NCI-H526 treated with DMSO at 0.1 percent for 48 hours (cell line): ENCODE results near the gene TTLL12.
A peak's percentile ranks its signal among the peaks of the same experiment; 100 is the strongest.
"Not testable (repeated sequence)": the region's sequence is repeated elsewhere in the genome, so short reads cannot be mapped to it uniquely, and the experiment has no call there.

Source experiments
- DNase-seq: peaks from one replicate; lab custom pipeline; 2025; lab: John Stamatoyannopoulos, UW

Gene TTLL12

DNA sequence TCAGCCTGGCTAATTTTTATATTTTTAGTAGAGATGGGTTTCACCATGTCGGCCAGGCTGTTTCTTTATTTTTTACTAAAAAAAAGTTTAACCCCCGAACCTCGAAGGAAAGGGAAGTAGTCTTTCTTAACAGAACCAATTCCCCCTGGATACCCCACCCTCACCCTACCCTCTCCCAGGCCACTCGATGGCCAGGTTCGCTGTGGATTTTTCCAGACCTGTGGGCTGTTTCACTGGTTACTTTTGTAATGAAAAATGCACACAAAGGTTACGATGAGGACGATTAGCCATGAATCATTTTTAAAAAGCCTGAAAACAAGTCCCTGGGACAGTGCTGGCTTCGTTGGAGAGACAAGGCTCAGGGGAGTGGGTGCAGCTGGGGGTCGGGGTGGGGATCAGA, 33.0 kb downstream of the TTLL12 start:
- no peak for DNase-seq

DNA sequence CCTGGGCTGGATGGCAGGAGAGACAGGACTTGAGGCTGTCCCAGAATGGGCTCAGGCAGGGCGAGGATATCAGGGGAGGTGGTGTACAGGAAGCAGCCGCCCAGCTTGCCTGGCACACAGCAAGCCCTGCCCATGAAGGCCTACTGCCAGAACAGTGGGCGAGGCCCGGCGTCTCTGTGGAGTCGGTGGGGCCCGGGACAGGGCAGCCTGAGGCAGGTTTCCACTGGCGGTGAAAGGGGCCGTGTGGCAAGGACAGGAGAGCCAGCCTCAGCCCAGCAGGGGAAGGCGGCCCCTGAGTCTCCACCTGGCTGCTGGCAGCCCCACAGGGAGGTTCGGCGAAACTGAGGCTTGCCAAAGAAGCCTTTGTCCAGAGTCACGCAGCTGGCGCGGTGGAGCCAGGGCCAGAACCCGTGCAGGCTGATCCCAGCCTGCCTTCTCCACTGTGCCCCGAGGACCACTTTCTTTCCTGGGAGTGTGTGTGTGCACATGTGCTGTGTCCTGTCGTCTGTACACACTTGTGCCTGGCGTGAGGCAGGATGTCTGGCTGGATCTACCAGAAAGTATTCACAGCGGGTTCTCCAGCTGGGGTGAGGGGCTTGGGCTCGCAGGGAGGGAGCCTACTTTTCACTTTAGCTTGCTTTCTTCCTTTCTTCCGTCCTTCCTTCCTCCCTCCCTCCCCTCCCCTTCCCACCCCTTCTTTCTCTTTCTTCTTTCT, 34.4 kb downstream of the TTLL12 start:
- peak; percentile 9 for DNase-seq

DNA sequence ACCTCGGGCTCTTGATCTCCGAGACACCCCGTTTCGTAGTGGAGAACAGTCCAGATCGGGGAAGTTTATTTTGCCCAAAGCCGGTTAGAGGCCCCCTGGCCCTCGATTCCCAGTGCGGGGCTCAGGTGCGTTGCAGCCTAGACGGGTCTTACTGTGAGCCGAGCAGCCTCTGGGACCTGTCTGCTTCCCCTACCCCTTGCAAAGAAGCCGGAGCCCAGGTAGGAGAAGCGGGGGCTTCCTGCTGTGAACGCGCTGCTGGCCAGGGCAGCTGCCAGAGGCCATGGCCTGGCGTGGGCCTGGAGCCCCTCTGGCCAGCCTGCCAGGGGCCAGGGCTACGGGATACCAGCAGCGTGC, 35.0 kb downstream of the TTLL12 start:
- no peak for DNase-seq

DNA sequence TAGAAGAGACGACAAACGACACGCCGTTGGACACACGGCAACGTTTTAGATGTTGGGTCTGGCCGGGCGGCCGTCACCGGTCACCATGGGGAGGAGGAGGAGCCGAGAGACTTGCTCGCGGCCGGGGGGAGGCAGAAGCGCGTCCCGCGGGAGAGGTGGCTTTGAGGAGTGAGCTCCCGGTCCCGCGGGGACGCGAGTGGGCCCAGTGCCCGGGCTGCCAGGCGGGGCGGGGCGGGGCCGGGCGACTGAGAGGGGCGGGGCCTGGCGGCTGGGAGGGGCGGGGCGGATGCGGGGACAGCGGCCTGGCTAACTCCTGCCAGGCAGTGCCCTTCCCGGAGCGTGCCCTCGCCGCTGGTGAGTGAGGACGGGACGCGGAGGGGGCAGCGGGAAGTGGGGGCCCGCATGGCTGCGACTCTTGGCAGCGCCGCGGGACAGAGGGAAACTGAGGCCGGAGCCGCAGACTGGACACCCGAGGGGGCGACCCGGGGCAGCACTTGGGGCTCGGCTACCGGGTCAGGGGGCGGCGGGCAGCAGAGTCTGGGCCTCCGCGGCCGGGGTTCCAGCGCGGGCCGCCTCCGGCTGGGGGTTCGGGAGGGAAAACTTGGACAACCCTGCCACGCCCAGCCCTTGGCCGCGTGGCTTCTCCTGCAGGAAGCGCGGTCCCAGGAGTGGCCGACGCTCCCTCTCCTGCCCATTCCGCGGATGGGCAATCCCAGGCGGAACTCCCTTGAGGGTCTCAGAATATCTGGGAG, 35.5 kb downstream of the TTLL12 start, which contains the start of gene TSPO:
Gene TSPO (plus strand): TSS at position 309 of the 752 bp plus-strand sequence. CDS start 7,680 bp downstream, outside the sequence.
- no peak for DNase-seq

DNA sequence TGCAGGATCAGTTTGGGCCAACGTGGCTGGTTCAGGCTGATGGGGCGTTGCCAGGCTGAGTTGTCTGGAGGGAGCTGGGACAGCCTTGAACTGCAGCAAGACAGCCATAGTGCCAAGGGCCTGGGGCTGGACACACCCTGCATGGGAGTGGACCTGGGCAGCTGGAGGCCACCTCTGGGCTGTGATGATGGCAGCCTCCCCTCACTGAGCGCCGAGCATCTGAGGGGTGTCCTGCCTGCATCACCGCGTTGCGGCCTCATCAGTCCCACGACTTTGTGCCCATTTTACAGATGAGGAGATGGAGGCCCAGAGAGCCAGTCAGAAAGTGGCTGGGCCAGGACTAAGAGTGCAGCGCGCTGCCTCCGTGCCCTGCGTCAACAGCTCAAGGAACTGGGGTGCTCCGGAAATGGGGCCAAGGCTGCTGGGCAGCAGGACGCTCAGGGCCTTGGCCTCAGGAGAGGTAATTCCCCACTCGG, 36.2 kb downstream of the TTLL12 start:
- DNase-seq: no peak

DNA sequence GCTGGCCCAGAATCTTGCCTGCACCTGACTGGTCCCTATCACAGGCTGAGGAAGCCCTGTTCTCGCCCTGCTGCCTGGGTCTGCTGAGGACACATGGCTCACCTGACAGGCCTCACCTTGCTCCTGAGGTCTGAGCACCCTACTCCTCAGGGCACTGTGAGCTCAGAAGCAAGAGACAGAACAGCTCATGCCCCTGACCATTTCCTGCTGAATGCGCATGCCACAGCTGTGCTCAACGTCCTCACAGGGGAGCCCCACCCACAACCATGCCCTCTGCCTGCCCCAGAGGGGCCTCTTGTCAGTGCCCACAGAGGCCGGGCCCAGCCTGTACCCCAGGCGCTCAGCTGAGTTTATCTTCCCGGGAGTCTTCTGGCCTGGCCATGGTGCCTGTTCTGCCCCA, 38.4 kb downstream of the TTLL12 start:
- no peak for DNase-seq

DNA sequence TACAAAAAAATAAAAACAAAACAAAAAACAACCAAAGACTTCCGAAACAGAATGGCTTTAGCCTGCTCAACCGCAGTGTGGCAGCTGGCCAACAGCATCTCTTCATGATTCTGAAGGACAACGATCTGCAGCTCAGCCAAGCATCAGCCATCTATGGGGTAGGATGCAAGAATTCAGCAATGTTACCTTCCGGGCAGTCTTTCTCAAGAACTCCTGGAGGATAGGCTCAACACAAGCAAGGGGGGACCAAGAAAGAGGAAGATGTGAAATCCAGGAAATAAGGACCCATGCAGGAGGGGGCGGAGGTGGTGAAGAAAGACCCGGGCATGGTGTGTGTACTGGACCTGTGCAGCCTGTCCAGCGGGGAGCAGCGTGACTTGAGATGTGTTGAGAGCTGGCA, 39.1 kb downstream of the TTLL12 start:
- DNase-seq: no peak

DNA sequence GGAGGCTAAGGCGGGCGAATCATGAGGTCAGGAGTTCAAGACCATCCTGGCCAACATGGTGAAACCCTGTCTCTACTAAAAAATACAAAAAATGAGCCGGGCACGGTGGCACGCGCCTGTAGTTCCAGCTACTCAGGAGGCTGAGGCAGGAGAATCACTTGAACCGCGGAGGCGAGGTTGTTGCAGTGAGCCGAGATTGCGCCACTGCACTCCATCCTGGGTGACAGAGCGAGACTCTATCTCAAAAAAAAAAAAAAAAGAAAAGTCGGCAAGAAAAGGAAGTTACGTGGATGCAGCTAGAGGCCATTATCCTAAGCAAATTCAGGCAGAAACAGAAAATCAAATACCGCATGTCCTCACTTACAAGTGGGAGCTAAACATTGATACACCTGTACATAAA, 40.6 kb downstream of the TTLL12 start:
- not testable (repeated sequence) for DNase-seq

DNA sequence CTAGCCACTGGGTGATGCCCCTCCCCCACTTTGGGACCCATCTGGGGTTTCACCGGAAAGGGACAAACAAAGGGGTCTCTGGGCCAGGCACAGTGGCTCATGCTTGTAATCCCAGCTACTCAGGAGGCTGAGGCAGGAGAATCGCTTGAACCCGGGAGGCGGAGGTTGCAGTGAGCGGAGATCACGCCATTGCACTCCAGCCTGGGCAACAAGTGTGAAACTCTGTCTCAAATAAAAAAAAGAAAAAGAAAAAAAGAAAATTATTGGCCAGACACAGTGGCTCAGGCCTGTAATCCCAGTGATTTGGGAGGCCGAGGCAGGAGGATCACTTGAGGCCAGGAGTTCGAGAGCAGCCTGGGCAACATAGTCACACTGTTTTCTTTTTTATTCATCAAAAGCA, 41.6 kb downstream of the TTLL12 start:
- not testable (repeated sequence) for DNase-seq

DNA sequence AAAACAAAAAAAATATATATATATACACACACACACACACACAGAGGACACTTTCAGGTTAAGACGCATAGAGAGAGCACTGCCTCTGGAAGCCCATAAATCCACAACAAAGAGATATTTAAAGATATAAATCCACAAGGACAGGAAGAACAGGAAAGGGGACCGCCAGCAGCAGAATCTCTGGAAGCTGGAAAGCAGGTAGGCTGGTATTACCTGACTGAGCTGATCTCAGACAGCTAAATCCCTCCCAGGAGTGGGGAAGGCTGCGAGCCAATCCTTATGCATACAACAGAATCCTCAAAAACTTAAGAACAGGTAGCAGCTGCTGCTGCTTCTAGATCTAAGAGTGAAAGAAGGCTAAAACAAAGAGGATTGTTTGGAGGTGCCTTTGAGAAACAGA, 42.0 kb downstream of the TTLL12 start:
- no peak for DNase-seq

DNA sequence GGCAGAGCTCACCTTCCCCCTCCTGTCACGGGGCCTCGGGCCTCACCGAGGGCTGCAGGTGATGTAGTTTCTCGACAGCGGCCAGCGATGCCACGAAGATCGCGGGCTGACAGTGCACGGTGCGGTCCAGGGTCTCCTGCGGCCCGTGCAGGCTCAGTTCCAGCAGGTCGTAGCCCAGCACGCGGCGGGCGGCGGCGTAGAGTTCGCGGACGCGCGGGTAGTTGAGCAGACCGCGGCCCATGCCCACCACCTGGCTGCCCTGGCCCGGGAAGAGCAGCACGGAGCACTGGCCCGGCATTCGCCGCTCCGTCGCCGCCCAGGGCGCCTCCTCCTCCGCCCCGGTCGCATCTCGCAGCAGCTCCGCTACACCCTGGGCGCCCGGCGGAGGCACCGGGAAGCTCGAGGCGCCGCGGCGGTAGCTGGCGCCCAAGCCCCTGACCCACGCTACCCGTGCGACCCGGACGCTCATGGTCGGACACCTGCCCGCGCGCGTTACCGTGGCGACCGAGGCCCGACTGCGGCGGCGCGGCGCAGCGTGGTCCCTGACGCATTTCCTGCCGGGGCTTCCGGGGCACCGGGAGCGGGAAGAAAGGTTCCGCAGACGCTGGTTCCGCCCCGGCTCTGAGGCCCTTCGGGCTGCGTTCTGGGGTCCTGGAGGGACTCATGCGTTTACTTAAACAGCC, 43.9 kb downstream of the TTLL12 start, which contains the start of gene MCAT:
Gene MCAT (minus strand): TSS at position 519 of the 683 bp plus-strand sequence. CDS start 50 bp downstream, at position 469.
- peak; percentile 41 for DNase-seq

DNA sequence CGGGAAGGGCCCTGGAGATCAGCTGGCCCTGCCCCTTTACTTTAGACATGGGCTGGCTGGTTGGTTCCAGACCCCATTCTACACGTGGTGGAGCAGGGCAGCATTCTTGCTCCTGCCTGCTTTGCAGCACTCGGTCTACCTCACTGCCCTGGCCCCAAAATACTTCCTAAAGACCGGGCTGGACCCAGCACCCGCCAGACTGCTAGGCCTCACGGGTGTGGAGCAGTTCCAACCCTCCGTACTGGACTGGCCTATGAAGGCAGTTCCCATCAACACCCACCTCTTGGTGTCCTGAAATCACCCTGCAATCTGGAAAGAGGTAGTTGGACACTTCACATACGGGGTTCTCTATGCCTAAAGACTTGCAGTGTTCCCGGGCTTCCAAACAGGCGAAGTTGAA, 50.1 kb downstream of the TTLL12 start:
- DNase-seq: no peak

DNA sequence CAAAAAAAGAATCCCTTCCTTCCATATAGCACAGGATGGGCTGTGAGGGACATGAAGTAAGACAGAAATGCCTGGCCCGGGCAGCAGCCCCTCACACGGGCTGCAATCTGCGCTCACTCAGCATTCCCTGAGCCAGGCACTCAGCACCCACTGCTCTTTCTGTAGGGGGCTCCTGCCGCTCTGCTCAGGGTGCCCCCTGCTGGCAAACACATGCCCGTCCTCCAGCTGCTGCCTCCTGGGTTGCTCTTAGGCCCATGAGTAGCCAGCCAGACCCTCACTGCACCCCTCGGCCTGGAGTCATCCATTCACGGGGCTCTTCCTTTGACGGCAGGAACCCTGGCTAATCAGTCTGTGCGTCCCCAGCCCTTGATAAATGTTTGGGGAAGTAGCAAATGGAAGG, 50.7 kb downstream of the TTLL12 start:
- no peak for DNase-seq

DNA sequence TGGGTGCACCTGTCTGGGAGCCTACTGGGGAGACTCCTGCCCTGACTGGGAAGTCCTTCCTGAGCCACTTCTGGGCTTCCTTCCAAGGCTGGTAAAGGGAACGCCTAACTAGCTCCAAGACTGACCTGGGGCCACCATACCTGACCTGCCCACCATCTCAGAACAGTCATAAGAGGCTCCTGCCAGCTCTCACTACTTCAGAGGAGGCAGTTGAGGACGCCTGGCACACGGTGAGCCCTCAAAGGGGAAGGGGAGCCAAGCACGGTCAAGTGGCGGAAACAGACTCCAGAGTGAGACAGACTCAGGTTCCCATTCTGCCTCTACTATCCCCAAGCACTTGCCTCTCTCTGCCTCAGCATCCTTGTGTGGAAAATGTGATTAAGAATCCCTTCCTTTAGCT, 51.4 kb downstream of the TTLL12 start:
- DNase-seq: no peak

DNA sequence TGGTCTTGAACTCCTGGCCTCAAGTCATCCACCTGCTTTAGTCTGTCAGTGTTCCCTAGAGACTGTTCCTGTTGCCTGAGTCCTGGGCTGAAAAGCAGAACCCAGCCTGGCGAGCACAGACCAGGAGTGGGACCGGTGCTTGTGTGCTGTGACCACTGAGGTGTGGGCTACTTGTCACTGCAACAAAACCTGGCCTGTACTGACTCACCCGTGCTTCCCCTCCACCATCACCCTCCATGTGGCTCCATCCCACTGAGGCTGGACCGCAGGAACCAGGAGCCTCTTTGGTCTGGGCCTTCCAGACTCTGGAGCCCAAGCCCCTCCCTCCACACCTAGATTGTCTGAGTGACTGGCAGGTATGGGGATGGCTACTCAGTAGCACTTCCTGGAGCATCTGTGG, 52.4 kb downstream of the TTLL12 start:
- DNase-seq: no peak

DNA sequence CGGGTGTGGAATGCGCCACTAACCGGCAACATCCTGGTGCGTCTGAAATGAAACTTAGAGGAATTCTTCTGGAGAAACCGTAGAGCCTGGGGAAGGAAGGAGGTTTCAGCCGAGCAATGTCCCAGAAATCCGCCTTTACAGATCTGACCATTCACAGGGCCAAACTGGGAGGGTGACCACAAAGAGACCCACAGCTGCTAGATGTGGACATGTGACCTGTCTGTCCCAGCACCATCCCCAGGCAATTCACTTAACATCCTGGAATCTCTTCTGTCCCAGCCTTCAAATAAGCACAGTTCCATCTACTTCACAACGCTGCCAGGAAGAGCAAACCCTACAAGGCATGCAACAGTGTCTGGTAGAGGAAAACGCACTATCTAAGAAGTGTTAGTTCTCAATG, 53.5 kb downstream of the TTLL12 start:
- no peak for DNase-seq

DNA sequence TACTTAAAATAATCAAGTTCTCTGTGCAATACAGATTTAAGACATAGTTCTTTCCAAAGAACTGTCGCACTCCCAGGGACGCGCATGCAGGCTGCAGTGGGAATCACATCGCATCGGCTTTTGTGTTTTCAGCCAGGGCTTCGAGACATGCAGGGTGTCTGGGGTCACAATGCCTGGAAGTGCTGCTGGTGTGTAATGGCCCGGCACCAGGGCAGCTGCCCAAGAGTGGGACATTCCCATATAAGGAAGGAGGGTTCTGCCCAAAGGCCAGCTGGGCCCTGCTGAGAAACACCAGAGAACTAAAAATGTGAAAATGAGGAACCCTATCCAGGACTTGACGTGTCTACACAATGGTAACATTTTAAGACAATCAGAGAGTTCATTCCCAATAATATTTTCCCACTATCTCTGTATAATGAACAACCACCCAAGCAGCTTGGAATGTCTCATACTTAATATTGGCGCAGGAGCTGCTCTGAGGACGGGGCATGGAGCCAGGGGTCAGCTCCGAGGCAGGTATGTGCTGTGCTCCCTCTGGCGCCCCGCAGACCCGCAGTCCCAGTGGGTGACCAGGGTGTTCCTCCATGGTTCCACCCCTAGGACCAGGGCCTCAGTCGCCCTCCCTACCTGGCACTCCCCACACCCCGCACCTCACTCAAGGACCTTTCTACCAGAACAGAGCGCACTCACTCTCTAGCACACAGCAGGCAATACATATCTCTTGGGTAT, 55.0 kb downstream of the TTLL12 start:
- no peak for DNase-seq

DNA sequence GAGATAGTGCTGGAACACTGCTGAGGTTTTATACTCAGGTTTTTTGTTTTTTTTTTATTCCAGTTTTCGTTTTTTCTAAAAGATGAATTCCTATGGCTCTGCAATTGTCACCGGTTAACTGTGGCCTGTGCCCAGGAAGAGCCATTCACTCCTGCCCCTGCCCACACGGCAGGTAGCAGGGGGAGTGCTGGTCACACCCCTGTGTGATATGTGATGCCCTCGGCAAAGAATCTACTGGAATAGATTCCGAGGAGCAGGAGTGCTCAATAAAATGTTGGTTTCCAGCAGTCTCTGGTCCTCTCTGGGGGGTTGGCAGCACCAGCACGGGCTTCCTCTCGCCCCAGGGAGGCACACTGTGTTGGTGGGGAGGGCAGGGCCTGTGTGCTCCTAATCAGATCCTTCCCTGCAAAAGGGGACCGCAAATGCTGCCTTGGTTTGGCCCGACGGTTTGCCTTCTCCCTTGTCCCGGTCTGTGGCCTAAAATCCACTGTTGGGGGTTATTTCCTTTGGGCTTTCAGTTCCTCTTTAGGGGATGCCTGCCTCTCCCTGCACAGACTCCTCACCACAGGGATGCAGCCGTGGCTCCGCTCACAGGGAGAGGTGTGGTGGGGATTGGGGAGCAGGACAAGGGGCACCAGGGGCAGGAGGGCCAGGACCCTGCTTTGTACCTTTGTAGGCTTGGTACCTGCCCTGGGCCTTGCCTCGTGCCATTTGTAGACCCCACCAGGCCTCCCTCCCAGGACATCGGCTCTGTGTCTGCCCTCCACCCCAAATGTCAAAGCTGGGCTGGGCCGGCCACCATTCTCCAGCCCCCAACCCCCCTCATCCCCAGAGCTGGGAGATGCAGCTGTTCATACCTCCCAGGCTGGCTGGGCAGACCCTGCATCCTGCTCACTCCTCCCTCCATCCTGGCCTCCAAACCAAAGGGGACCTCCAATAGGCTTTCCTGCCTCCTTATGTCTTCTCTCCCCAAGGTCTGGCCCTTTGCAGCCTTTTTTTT, 57.2 kb downstream of the TTLL12 start:
- DNase-seq: no peak

DNA sequence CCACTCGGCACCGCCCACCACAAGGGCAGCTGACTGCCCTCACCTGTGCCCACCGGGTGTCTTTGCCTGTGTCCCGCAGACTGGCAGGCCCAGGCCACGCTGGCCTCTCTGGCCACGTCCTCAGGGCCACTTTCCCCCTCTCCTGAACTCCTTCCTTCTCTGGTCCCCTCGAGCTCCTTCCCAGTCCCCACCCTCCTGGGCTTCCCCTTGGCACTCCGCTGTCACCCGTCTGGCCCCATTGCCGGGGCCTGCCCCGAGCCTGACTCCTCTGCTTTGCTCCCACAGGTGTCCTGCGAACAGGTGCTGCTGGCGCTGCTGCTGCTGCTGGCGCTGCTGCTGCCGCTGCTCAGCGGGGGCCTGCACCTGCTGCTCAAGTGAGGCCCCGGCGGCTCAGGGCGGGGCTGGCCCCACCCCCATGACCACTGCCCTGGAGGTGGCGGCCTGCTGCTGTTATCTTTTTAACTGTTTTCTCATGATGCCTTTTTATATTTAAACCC, 58.0 kb downstream of the TTLL12 start:
- DNase-seq: peak; percentile 20

DNA sequence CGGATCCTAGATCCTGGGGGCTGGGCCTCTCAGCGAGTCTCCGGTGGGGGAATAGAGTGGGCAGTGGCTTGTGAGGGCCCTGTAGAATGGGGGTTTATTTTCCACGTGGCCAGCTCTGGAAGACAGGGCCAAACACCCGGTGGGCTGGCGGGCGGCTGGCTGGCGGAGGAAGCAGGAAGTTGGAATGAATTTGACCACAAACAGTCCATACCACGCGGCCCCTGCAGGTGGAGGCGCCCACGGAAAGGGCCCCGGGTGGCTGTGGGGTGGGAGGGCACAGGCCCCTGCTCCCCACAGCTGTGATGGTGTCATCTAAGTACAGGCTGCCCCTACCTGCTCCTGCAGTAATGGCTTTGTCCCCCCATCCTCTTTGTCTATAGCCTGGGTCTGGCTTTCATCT, 58.8 kb downstream of the TTLL12 start:
- no peak for DNase-seq
